Breast epithelium (tissue), 3 donors: Measurements from ENCODE around the gene IL31.

ENCODE experiments used
- POLR2A ChIP-seq: fragments of 450-650 bp; IDR thresholded peaks from one replicate; pipeline ENCODE4 v1.6.1; 2016; ENCODE audit warnings: antibody characterized with exemption, mild to moderate bottlenecking, moderate library complexity
- POLR2AphosphoS5 ChIP-seq, 3 donors: sonication (generic); formaldehyde crosslinking; IDR thresholded peaks; one replicate each; pipeline ENCODE4 v1.6.1; 2017; ENCODE audit warnings: antibody characterized with exemption in 3 of 3
- TF ChIP-seq, protein P1 (sequence below), 3 donors: fragments of 450-650 bp; IDR thresholded peaks; one replicate each; pipeline ENCODE4 v1.5.1; 2016 to 2017; ENCODE audit warnings: antibody characterized with exemption in 3 of 3, mild to moderate bottlenecking in 3 of 3, moderate library complexity in 3 of 3

DNA sequence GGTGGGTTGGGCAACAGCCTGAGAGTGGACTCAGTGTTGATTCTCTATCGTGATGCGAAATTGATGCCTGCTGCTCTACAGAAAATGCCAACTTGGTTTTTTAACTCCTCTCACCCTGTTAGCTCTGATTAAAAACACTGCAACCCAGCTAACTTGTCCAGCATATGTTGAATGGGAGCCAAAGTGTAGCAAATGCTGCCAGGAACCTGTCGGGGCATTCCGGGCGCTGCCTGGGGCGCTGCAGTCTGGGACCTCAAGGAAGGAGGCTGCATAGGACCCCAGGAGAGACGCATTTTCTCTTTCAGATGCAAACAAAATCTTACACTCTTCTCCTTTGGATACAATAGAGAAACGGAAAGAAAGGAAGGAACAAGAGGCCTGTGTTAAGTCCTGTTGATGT lies 33.4 kb upstream of the IL31 start:
- TF ChIP-seq POLR2A: no peak
- TF ChIP-seq, protein P1, sequence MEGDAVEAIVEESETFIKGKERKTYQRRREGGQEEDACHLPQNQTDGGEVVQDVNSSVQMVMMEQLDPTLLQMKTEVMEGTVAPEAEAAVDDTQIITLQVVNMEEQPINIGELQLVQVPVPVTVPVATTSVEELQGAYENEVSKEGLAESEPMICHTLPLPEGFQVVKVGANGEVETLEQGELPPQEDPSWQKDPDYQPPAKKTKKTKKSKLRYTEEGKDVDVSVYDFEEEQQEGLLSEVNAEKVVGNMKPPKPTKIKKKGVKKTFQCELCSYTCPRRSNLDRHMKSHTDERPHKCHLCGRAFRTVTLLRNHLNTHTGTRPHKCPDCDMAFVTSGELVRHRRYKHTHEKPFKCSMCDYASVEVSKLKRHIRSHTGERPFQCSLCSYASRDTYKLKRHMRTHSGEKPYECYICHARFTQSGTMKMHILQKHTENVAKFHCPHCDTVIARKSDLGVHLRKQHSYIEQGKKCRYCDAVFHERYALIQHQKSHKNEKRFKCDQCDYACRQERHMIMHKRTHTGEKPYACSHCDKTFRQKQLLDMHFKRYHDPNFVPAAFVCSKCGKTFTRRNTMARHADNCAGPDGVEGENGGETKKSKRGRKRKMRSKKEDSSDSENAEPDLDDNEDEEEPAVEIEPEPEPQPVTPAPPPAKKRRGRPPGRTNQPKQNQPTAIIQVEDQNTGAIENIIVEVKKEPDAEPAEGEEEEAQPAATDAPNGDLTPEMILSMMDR (IDR thresholded peaks at IDR 0.05): no peak
- no peak for TF ChIP-seq POLR2AphosphoS5 (IDR thresholded peaks at IDR 0.05)
